Measurements from ENCODE around the gene KIF3A. TPM values are rescaled to one million over a fixed set of nuclear protein-coding genes. Genes with fewer than 3 reads are reported as not detected.
A peak's percentile ranks its signal among the peaks of the same experiment; 100 is the strongest.

KIF3A gene
- total RNA-seq, 1 experiment from 2014 or later = 3.2 TPM

DNA sequence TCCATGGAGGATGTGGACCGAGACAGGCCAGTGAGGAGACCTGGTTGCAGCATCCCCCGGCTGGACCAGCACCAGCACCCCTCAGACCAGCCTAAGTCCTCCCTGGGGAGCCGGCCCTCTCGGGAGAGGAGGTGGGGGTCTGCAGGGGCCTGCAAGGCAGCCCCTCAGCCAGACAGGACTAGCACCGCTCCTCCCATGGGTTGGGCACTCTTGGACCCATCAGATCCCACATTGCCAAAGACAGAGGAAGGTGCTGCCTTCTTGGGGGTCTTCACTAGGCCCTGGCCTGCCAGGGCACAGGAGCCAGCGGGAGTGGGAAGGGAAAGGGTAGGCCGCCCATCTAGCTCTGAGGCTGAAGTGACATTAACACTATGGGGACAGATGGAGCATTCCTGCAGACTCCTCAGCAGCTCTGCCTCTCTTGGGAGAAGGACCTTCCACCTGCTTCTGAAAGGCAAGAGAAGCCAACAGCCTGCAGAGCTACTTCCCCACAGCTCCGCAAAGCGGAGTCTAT is 72.6 kb downstream of the KIF3A start:
- H3K4me3 ChIP-seq (ENCODE audit: insufficient read depth, low read depth, low read length) = no peak overlapping the region
- H3K27me3 ChIP-seq (ENCODE audit: control insufficient read depth, insufficient read depth, low read length) = no peaks in the 10 kb centered on the region
- no peaks in the 10 kb centered on the region for H3K36me3 ChIP-seq (replicated peaks; ENCODE audit: control insufficient read depth, insufficient read depth, low read length)
- no peak for DNase-seq

DNA sequence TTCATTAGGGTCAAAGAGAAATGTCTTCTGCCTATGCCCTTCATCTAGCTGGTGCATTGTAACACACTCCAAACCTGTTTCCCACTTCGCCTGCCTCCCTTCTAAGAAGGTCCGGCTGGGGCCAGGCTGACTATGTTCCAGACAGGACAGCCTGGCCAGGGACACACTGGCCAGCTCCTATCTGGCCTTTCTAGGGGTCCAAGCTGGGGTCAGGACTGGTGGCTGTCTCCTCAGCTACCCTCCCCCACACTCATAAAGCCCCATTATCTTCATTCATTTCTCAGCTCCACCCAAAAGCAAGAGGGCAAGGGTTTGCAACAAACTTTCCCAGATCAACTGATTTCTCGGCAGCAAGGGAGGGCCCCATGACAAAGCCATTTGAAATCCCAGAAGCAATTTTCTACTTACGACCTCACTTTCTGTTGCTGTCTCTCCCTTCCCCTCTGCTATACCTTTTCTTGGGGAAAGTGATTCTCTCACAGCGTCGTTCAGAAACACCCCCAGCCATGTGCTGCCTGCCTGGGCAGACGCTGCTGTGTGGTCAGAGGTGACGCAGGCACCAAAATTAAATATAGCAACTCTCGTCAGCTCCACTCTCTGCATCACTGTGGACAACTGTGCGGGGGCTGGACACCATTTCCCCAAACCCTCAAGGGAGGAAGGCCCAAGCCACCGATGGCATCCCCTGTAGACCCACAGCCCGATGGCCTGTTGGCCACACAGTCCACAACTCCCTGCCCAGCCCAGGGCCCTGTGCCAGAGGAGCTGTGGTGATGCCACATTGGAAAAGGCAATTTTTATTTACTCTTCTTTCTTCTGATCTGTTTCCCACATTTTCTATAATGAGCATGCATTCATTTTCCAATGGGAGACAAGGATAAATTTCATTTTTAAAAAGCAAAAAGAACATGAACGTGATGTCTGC is 73.3 kb downstream of the KIF3A start:
- Histone ChIP-seq H3K36me3 (replicated peaks; ENCODE audit: control insufficient read depth, insufficient read depth, low read length) (no peaks in the 10 kb centered on the region), H3K4me3 (ENCODE audit: insufficient read depth, low read depth, low read length) (no peak overlapping the region), H3K27me3 (ENCODE audit: control insufficient read depth, insufficient read depth, low read length) (no peaks in the 10 kb centered on the region)
- no peak for DNase-seq

DNA sequence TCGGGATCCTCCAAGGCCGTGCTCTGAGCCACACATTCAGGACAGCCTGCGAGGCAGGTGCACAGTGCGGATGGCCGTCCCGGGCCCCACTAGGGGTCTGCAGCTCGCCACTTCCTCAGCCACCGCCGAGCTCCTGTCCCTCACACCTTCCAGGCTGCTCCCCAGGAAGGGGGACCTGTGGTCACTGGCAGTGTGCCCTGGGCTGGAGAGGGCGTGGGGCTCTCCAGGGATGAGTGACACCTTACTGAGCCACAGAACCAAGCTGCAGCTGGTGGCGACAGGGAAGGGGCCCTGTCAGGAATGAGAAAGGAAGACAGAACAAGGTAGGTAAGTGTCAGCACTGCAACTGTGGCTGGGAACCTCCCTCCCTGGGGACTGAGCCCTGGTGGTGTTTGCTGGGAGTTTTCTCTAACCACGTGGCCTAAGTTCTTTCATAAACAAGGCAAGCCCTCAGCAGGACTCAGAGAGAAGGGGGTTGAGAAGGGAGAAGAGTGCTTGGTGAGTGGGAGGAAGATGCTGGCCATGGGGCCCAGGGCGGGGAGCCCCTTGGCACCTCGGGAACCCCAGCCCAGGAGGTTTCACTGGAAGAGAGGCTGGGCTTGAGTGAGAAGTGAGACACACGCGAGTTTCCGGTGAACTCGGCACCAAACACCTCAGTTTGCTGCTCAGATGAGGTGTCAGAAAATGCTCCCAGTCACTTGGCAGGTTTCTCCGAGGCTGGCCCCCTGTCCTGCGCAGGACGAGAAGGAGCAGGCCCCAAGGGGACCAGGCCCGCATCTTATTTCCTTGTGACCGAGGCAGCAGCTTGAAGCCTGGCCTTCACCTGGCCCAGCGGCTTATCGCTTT is 74.2 kb downstream of the KIF3A start:
- DNase-seq = peak; percentile 69
- Histone ChIP-seq H3K4me3 (ENCODE audit: insufficient read depth, low read depth, low read length) (no peak overlapping the region), H3K36me3 (replicated peaks; ENCODE audit: control insufficient read depth, insufficient read depth, low read length) (no peaks in the 10 kb centered on the region), H3K27me3 (ENCODE audit: control insufficient read depth, insufficient read depth, low read length) (no peaks in the 10 kb centered on the region; the same call in 1 of the 2 replicates)

DNA sequence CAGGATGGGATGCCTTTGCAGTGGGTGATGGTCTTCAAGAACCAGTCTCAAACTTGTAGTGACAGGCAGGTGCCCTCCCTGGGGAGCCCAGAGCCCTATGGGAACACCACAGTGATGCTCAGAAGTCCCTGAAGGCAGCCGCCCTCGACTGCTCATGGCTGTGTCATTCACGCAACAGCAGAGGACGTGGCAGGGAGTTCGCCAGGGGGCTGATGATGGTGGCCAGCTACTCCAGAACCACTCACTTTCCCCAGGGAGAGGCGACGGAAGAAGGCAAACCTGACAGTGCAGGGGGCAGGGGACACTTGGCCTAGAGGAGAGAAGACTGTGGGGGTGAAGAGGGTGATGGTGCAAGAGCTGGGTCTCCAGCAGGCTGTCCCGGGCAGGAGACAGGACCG is 75.3 kb downstream of the KIF3A start:
- H3K27me3 ChIP-seq (ENCODE audit: control insufficient read depth, insufficient read depth, low read length) = peaks cover 7% of the 10 kb centered on the region

DNA sequence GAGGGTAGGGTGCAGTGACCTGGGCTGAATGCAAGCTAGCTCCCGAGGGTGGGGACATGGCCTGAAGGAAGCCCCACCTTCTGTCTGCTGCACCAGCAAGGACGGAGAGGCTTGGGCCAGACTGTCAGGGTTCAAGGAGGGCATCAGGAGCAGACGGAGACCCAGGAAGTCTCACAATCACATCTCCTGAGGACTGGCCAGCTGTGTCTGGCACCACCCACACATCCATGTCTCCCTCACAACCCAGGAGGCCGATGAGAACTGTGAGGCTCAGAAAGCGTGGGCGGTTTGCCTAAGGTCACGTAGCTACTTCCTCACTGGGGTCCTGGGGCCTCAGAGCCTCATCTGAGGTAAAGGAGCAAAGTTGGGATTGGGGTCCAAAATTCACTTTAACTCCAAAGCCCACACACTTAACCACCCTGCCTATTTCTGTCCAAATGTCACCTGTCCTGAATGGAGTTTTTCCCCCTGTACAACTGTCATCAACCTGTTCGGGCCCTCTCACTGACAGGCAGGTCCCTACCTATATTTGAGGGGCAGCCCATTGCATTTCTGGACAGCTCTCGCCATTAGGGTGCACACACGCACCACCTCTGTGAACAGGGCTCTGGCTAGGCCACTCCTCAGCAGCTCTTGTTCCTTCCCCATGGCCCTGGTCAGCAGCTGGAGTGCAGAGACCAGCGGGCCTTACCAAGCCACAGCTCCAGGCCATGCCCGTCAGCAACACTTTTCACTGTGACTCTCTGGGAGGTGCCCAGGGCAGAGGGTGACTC is 75.9 kb downstream of the KIF3A start:
- no peak for DNase-seq

More for the DNA sequence above, 75.3 kb downstream of the KIF3A start:
- Histone ChIP-seq H3K36me3 (replicated peaks; ENCODE audit: control insufficient read depth, insufficient read depth, low read length) (no peaks in the 10 kb centered on the region), H3K4me3 (ENCODE audit: insufficient read depth, low read depth, low read length) (no peak overlapping the region)
- DNase-seq = no peak

DNA sequence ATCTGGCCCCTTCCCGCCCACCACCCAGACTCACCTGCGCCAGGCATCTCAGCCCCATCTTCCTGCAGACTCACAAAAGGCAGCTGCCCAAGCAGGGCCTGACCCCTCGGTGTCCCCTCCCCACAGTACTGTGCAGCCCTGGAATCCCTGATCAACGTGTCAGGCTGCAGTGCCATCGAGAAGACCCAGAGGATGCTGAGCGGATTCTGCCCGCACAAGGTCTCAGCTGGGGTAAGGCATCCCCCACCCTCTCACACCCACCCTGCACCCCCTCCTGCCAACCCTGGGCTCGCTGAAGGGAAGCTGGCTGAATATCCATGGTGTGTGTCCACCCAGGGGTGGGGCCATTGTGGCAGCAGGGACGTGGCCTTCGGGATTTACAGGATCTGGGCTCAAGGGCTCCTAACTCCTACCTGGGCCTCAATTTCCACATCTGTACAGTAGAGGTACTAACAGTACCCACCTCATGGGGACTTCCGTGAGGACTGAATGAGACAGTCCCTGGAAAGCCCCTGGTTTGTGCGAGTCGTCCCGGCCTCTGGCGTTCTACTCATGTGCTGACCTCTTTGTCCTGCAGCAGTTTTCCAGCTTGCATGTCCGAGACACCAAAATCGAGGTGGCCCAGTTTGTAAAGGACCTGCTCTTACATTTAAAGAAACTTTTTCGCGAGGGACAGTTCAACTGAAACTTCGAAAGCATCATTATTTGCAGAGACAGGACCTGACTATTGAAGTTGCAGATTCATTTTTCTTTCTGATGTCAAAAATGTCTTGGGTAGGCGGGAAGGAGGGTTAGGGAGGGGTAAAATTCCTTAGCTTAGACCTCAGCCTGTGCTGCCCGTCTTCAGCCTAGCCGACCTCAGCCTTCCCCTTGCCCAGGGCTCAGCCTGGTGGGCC is 77.5 kb downstream of the KIF3A start:
- H3K36me3 ChIP-seq (replicated peaks; ENCODE audit: control insufficient read depth, insufficient read depth, low read length) = no peaks in the 10 kb centered on the region
- peak; percentile 30 for DNase-seq
- H3K4me3 ChIP-seq (ENCODE audit: insufficient read depth, low read depth, low read length) = no peak overlapping the region
- peaks cover 24% of the 10 kb centered on the region for H3K27me3 ChIP-seq (ENCODE audit: control insufficient read depth, insufficient read depth, low read length)

More for the DNA sequence above, 75.9 kb downstream of the KIF3A start:
- H3K36me3 ChIP-seq (replicated peaks; ENCODE audit: control insufficient read depth, insufficient read depth, low read length) = no peaks in the 10 kb centered on the region
- no peak overlapping the region for H3K4me3 ChIP-seq (ENCODE audit: insufficient read depth, low read depth, low read length)
- H3K27me3 ChIP-seq (ENCODE audit: control insufficient read depth, insufficient read depth, low read length) = peaks cover 13% of the 10 kb centered on the region

DNA sequence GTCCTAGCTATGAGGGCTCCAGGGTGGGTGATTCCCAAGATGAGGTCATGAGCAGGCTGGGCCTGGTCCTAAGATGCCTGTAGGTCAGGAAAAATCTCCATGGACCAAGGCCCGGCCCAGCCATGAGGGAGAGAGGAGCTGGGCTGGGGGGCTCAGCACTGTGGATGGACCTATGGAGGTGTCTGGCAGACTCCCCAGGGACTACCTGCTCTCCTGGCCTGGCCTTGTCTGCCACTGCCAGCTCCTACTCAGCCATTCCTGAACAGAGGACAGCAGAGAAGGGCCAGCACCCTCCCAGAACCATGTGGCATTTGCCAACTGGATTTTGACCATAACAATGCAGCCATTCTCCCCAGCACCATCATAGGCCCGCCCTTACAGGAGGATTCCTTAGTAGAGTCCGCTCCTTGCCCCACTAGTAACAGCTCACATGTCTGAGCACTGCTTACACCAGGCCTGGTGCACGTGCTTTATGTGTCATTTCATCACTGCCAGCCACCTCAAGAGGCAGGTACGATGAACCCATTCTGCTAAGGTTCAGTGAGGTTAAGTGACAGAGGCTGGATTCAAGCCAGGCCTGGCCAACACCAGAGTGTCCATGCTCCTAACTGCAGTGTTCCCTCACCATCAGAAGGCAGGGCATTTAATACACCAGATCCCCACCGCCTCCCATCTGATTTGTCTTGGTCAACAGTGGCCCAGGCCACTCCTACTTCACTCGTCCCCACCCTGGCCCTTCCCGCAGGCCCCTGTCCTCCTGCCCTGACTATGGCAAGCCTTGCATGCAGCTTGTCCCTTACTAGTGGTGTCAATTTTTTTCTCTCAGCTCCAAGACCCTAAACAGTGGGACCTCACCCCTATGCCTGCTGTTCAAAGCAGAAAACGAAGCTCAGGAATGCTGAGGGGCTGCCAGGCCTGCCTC is 78.7 kb downstream of the KIF3A start:
- DNase-seq = no peak

DNA sequence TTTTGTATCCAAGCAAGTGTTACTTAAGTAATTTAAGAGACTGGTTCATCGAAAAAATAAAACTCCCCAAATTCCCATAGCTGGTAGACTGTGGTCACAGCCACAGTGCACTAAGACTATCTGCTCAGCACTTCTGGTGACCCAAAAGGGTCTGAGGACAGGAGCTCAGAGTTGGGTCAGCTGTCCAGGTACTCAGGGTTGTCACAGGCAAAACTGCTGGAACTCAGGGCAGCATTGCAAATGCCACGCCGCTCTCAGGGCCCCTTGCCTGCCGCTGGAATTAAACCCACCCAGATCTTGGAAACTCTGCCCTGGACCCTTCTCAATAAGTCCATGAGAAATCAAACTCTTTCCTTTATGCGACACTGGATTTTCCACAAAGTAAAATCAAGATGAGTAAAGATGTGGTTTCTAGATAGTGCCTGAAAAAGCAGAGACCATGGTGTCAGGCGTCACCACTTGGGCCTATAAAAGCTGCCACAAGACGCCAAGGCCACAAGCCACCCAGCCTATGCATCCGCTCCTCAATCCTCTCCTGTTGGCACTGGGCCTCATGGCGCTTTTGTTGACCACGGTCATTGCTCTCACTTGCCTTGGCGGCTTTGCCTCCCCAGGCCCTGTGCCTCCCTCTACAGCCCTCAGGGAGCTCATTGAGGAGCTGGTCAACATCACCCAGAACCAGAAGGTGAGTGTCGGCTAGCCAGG is 79.5 kb downstream of the KIF3A start, which contains the start of gene IL13:
Gene IL13 (plus strand): TSS at position 498 of the 705 bp plus-strand sequence. CDS start 14 bp downstream, at position 512.
- H3K4me3 ChIP-seq (ENCODE audit: insufficient read depth, low read depth, low read length) = no peak within 1 kb of the TSS
- DNase-seq = no peak
- H3K36me3 ChIP-seq (replicated peaks; ENCODE audit: control insufficient read depth, insufficient read depth, low read length) = no peaks in the 10 kb centered on the region

More for the DNA sequence above, 78.7 kb downstream of the KIF3A start:
- peaks cover 27% of the 10 kb centered on the region for H3K27me3 ChIP-seq (ENCODE audit: control insufficient read depth, insufficient read depth, low read length)
- H3K4me3 ChIP-seq (ENCODE audit: insufficient read depth, low read depth, low read length) = no peak overlapping the region
- H3K36me3 ChIP-seq (replicated peaks; ENCODE audit: control insufficient read depth, insufficient read depth, low read length) = no peaks in the 10 kb centered on the region

DNA sequence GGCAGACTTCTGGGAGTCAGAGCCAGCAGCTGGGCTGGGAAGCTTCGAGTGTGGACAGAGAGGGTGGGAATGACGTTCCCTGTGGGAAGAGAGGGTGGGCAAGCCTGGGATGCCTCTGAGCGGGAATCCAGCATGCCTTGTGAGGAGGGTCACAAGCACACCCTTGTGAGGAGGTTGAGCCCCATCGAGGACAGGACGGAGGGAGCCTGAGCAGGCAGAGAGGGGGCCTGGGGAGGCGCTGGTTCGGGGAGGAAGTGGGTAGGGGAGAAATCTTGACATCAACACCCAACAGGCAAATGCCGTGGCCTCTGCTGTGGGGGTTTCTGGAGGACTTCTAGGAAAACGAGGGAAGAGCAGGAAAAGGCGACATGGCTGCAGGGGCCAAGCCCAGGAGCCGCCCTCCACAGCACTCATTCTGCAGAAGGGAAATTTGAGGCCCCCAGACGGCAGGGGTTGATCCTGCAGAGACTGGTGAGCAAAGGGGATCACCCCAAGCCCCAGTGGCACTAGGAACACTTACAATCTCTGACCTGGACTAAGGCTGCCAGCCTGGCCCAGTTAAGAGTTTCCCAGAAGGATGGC is 80.5 kb downstream of the KIF3A start:
- Histone ChIP-seq H3K36me3 (replicated peaks; ENCODE audit: control insufficient read depth, insufficient read depth, low read length) (no peaks in the 10 kb centered on the region), H3K4me3 (ENCODE audit: insufficient read depth, low read depth, low read length) (peak overlapping the region; percentile 31; the same call in 1 of the 2 replicates), H3K27me3 (ENCODE audit: control insufficient read depth, insufficient read depth, low read length) (peaks cover 28% of the 10 kb centered on the region)
- DNase-seq = no peak

More for the DNA sequence above, 79.5 kb downstream of the KIF3A start, which contains the start of gene IL13:
- peaks cover 28% of the 10 kb centered on the region for H3K27me3 ChIP-seq (ENCODE audit: control insufficient read depth, insufficient read depth, low read length)

DNA sequence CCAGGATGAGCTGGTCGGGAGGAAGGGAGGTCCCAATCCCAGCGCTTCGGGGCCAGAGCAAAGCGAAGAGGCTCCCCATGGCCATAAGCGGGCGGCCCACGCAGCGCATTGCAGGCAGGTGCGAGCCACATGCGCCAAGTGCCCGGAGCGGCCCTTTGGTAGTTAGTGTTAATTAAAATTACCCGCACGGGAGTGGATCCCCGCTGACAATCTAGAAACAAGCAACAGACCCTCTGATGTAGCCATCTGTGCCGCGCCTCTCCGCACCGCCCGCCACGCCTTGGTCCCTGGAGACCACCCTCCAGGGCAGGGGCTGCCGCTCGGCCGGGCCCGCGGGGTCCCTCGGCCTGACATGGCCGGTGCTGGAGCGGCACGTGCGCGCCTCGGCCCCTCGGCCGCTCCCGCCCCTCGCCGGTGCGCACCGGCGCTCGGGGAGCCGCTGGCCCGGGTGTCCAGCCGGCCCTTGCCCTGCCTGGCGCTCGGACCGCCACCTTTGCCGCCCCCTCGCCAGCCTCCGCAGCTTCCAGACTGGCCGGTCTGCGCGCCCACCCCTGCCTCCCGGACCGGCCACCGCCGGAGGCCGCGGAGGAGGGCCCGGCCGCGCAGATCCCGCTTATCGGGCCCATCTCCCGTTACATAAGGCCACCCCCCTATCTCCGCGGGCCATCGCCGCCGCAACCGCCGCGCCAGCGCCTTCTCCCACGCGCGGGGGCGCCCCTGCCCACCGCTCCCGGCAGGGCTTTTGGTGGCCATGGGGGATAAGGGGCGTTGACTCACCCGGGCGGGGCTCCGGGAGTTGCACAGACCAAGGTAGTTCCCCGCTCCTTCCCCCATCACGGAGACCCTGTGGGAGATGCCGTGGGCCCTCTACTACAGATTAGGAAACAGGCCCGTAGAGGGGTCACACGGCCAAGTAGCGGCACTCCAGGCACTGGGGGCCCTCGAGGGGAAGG is 81.2 kb downstream of the KIF3A start:
- H3K36me3 ChIP-seq (replicated peaks; ENCODE audit: control insufficient read depth, insufficient read depth, low read length) = no peaks in the 10 kb centered on the region
- peak overlapping the region; percentile 31 for H3K4me3 ChIP-seq (ENCODE audit: insufficient read depth, low read depth, low read length)
- DNase-seq = peak; percentile 86
- H3K27me3 ChIP-seq (ENCODE audit: control insufficient read depth, insufficient read depth, low read length) = peaks cover 28% of the 10 kb centered on the region

DNA sequence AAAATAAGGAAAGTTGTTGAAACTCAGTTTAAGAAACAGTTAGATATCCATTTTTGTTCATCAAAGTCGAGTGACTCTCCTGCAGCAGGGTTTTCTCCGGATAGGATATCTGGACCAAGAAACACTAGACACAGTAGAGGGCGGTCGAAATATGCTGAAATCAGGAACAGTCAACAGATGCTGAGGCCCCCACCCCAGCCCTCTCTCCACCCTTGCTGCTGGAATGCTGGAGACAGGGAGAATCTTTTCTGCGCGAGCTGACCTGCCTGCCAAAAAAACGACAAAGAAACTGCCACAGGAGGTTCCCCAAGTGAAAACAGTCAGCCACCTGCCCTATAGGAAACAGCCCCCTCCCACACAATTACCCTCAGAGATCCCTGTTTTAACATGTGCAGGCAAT is 83.6 kb downstream of the KIF3A start:
- peak; percentile 31 for DNase-seq
- H3K36me3 ChIP-seq (replicated peaks; ENCODE audit: control insufficient read depth, insufficient read depth, low read length) = no peaks in the 10 kb centered on the region
- H3K4me3 ChIP-seq (ENCODE audit: insufficient read depth, low read depth, low read length) = no peak overlapping the region
- H3K27me3 ChIP-seq (ENCODE audit: control insufficient read depth, insufficient read depth, low read length) = peaks cover 30% of the 10 kb centered on the region

Data from H7 (cell line).